Spleen (tissue), 7 donors: ENCODE data around the gene MRPL55.

Experiments used
- CTCF ChIP-seq, 11 experiments: fragments of 200-600 bp in 7 of 11; fragments of 450-650 bp in 4 of 11; sonication (generic) in 4 of 11; IDR thresholded peaks in 8 of 11; conservative IDR thresholded peaks in 3 of 11; 1 replicate in 7 of 11; 2 replicates in 4 of 11; pipeline versions ENCODE4 v1.4.0 to v1.8.0; 2016 to 2021; ENCODE audit warnings: antibody characterized with exemption in 11 of 11, inconsistent platforms in 4 of 11, mild to moderate bottlenecking in 1 of 11
- POLR2AphosphoS5 ChIP-seq, 3 donors: sonication (generic); formaldehyde crosslinking; IDR thresholded peaks; one replicate each; pipeline ENCODE4 v1.5.1; 2017; ENCODE audit warnings: antibody characterized with exemption in 3 of 3
- donor health status: DM: no; HTN: no; CAD: no; lungs with moderate emphysema.
- donor health status: DM: no; HTN: no; CAD: no.
- donor health status: DM: no; HTN: no; CAD: no.

DNA sequence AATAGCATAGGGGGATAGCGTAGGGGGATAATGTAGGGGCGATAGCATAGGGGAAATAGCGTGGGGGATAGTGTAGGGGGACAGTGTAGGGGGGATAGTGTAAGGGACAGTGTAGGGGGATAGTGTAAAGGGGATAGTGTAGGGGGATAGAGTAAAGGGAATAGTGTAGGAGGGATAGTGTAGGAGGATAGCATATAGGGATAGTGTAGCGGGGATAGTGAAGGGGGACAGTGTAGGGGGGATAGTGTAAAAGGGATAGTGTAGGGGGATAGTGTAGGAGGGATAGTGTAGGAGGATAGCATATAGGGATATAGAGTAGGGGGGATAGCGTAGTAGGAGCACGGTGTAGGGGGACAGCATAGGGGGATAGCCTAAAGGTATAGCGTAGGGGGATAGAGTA, 40.7 kb downstream of the MRPL55 start:
- TF ChIP-seq CTCF (IDR thresholded peaks at IDR 0.05 in 8 of 11, conservative IDR thresholded peaks at IDR 0.05 in 3 of 11), result no peak
- no peak for TF ChIP-seq POLR2AphosphoS5 (IDR thresholded peaks at IDR 0.05)
